Measurements from ENCODE around the gene LPP.

LPP gene

GRCh38 chr3:188557235-188557634, 403.3 kb downstream of the LPP start:
- no peak for DNase-seq (ENCODE audit: low read depth)
- TF ChIP-seq, protein P1, sequence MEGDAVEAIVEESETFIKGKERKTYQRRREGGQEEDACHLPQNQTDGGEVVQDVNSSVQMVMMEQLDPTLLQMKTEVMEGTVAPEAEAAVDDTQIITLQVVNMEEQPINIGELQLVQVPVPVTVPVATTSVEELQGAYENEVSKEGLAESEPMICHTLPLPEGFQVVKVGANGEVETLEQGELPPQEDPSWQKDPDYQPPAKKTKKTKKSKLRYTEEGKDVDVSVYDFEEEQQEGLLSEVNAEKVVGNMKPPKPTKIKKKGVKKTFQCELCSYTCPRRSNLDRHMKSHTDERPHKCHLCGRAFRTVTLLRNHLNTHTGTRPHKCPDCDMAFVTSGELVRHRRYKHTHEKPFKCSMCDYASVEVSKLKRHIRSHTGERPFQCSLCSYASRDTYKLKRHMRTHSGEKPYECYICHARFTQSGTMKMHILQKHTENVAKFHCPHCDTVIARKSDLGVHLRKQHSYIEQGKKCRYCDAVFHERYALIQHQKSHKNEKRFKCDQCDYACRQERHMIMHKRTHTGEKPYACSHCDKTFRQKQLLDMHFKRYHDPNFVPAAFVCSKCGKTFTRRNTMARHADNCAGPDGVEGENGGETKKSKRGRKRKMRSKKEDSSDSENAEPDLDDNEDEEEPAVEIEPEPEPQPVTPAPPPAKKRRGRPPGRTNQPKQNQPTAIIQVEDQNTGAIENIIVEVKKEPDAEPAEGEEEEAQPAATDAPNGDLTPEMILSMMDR (IDR thresholded peaks at IDR 0.05; ENCODE audit: control insufficient read depth, insufficient read depth, low read depth, low read length, missing control alignments) = no peak
- no peak overlapping the region for H3K4me3 ChIP-seq (ENCODE audit: control insufficient read depth, low read depth, low read length)

GRCh38 chr3:188558343-188559071, 404.6 kb downstream of the LPP start:
- TF ChIP-seq, protein P1 (IDR thresholded peaks at IDR 0.05; ENCODE audit: control insufficient read depth, insufficient read depth, low read depth, low read length, missing control alignments) = no peak
- no peak for DNase-seq (ENCODE audit: low read depth)
- no peak overlapping the region for H3K4me3 ChIP-seq (ENCODE audit: control insufficient read depth, low read depth, low read length)

GRCh38 chr3:188559072-188559429, 405.1 kb downstream of the LPP start:
- no peak for DNase-seq (ENCODE audit: low read depth)
- TF ChIP-seq, protein P1 (IDR thresholded peaks at IDR 0.05; ENCODE audit: control insufficient read depth, insufficient read depth, low read depth, low read length, missing control alignments) = no peak
- no peak overlapping the region for H3K4me3 ChIP-seq (ENCODE audit: control insufficient read depth, low read depth, low read length)

DNA sequence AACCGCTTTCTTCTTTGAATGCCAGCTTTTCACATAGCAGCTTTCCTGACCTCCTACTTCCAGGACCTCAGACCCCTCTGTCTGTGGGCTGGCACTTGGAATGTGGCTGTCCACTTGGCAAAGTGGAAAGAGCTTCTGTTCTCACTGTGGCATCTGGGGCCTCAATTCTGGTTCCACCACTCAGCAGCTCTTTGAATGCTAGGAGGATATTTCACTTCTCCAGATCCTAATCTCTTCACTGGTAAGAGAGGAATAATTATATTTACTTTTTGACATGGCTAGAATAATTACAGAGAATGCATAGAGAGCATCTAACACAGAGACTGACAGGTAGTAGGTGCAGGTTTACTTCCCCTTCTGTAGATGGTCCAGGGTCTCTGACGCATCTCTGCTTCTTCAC, 405.9 kb downstream of the LPP start:
- no peak overlapping the region for H3K4me3 ChIP-seq (ENCODE audit: control insufficient read depth, low read depth, low read length)
- TF ChIP-seq, protein P1 (IDR thresholded peaks at IDR 0.05; ENCODE audit: control insufficient read depth, insufficient read depth, low read depth, low read length, missing control alignments) = no peak
- no peak for DNase-seq (ENCODE audit: low read depth)

- no peak for DNase-seq (ENCODE audit: low read depth)
- TF ChIP-seq, protein P1 (IDR thresholded peaks at IDR 0.05; ENCODE audit: control insufficient read depth, insufficient read depth, low read depth, low read length, missing control alignments) = no peak
- no peak overlapping the region for H3K4me3 ChIP-seq (ENCODE audit: control insufficient read depth, low read depth, low read length)
Measured at GRCh38 chr3:188562144-188562543, 408.2 kb downstream of the LPP start.

- no peak for DNase-seq (ENCODE audit: low read depth)
- TF ChIP-seq, protein P1 (IDR thresholded peaks at IDR 0.05; ENCODE audit: control insufficient read depth, insufficient read depth, low read depth, low read length, missing control alignments) = no peak
- no peak overlapping the region for H3K4me3 ChIP-seq (ENCODE audit: control insufficient read depth, low read depth, low read length)
Measured at GRCh38 chr3:188567478-188568195, 413.7 kb downstream of the LPP start.

All from AG09309 (cell line).